ENCODE measurements around the gene PCDH9.

PCDH9 gene

DNA sequence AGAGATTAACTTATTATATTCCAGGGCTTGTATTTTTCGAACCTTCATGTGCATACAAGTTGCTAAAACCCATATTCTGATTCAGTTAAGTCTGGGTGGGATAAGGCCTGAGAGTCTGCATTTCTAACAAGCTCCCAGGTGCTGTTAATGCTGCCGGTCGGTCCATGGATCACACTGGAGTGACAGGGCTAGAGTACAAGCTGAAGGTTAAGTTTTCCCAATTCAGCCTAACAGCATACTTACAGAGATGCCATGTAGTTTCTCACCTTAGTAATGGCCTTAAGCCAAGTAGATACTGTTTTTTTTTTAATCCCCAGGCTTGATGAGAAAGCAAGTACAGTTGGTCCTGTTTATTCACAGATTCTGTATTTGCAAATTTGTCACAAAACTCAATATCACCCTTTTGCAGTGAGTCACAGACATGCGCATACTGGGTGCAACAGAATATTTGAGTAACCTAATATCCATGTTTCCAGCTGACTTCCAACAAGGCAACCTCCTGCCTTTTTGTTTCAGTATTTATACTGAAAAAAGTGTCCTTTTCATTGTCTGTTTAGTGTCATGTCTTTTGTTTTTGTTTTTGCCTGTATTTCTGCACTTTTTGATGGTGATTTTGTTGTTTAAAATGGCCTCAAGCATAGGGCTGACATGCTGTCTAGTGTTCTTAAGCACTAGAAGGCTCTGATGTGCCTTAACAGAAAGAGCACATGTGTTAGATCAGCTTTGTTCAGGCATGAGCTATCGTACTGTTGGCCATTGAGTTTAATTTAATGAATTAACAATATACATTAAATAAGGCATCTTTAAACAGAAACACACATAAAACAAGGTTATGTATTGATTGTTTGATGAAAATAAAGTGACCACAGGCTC, 875.0 kb downstream of the PCDH9 start:
- no peak for DNase-seq

DNA sequence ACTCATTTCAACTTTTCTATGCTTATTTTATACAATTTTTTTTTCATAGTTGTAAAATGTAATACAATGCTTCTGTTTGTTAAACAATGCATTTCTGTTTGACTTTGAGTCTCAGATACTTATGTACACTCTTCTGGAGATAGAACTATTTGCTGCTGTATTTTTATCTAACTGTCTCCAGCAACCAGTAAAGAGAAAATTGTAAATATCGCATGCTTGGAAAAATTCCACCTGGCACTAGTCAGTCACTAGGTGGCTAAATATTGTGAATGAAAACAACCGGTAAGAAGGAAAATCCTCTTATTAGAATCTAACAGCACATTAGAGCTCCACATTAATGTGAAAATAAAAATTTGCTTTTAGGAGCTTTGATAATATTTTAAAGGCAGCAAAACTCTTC, 876.5 kb downstream of the PCDH9 start:
- DNase-seq = peak; percentile 53

DNA sequence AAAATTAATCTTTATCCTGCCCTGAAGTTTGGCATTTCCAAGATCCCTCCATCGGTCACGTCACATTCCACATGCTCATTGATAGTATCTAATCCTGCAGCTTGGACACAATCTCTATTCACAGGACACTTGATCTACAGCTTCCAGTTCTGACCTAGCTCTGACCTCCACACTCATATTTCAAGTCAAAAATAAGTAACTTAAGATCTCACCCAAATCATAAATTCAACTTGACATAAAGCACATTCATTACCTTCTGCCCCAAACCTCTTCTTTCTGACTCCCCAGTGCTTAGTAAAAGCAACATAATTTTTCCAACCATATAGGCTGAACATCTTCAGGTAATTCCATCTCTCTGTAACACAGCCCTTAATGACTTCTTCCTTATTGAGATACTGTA, 880.2 kb downstream of the PCDH9 start:
- no peak for DNase-seq

DNA sequence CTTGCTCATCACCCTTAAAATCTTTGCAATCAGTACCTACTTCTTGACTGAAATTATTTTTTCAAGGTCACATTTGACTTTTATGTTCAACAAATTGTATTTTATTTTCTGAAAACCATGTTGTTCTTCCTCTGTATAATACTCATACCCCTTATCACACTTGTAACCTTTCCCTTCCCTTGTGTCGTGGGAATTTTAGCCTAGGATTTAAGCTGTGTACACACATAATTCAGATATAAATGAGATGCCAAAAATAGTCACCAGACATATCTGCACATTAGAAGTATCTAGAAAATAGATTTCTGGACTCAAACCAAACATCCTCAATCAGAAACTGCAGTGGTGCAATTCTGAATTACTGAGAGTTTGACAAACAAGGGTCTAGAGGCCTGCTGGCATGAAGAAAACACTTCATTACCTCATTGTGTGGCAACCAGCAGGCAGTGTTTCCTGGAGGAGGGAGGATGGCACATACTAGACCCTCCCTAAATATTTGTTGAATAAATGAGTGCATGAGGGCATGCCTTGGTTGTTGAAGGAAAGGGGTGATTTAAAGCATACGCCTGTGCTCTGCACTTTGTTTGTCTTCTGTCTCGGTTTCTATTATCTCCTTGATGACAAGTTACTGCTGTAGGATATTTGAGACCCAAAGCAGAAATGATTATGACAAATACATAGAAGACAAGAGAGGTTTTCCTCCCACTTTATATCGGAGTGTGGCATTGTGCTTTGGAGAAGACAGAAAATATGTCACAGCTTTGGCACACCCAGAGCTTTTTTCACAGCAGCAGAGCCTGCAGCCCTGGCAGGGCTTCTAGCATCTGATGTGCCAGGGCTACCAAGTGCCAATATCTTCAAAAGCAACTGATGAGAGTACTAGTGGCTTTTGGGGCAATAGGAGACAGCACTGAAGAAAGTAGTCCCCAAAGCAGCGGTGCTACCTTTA, 881.1 kb downstream of the PCDH9 start:
- no peak for DNase-seq

DNA sequence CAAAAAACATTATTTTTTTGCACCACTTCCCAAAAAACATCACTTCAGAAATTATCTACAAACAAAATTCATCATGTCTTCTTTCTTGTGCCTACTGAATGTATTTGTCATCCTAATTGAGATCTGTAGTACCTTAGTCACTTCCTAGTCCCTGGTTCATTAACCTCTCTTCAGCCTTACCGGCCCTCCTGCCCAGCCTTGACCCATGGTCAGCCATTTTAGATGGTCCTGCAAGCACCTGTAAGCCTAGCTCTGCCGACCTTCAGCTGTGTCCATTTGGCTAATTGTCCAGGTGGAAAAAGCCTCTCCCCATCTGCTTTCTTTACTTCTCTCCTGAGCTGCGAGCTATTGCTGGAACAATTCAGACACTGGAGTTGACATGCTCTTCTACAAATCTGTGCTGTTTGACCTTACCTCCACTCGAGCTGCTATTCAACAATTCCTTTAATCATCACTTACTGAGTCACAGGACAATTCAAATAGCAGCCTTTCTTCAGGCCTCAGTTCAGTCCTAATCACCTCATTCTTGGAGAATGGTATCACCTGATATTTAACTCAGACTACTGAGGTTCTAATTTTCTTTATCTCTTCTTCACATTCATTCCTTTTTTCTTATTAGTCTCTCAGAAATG, 882.5 kb downstream of the PCDH9 start:
- no peak for DNase-seq

DNA sequence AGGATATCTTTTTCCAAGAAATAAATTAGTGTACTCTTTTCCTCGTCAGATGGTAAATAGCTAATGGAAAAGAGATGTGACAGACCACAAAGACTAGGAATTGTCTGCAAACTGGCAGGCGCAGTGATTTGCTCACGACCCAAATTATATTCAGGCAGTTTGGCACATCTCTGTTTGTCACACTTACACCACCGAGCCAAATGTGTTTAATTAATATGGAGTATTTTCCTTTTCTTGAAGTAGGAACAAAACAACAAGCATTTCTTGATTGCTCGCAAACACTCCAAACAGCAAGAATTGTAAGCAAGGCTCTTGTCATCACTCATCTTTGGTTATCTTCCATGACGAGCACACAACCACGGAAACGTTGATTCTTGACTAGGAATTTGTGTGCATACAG, 884.2 kb downstream of the PCDH9 start:
- no peak for DNase-seq

DNA sequence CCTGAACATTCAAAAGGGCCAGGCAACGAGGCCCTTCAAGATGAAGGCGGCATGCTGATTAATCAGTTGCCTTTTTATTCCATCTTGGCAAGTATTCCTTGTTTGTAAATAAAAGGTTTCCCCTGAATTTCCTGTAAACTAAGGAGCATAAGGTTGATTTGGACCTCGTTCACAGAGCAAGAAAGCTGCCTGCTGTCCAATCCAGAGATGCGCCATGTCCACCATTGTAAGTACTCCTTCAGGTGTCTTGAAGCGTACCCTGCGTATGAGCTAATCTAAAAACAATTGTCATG, 884.7 kb downstream of the PCDH9 start:
- DNase-seq = no peak

DNA sequence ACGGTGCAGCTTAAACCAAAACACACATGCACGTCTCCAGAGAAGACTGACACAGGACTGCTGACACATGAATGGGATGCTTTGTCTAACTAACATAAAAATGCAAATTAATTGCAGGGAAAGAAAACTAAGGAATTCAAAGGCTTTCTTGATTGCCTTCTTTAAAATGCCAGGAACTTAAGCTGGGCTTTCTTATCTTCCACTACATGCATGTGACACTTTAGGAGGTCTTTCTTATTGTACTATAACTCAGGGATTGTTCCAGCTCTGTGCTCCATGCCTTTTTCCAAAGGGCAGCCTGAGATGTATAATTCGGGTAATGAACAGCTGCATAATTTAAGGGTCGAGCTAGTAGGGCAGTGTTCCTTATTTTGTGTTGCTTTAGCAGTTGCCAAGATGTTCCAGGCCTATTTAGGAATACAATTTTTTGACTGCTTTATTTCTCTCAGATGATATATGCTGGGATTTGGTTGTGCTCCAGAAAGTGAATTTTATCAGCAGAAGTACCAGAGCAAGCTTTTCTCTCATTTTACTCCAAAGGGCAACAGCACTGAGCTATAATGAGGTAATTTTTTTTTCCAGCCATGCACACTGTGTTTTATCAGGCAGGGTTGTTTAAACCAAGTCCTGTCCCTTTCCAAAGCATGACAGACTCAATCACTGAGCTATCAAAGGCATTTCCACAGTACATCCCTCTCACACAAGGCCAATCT, 885.2 kb downstream of the PCDH9 start:
- no peak for DNase-seq

DNA sequence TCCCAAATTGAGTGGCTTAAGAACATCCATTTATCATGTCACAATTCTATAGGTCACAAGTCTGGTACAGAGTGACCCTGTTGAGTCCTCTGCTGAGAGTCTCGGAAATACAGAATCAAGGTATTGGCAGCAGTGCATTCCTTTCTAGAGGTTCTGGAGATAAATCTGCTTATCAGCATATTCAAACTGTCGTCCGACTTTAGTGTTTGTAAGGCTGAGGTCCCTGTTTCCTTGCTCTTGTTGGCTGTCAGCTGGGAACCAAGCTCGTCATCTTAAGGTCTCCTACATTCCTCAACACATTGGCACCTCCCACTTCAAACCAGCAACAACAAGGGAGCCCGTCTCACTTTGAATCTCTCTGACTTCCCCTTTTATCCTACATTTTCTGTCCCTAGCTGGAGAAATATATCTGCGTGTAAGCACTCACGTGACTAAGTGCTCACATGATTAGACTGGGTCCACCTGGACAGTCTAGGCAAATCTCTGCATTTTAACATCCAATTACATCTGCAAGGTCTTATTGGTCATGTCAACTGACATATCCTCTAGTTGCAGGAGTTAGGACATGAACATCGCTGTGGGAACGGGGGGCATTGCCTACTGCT, 886.8 kb downstream of the PCDH9 start:
- DNase-seq = no peak

DNA sequence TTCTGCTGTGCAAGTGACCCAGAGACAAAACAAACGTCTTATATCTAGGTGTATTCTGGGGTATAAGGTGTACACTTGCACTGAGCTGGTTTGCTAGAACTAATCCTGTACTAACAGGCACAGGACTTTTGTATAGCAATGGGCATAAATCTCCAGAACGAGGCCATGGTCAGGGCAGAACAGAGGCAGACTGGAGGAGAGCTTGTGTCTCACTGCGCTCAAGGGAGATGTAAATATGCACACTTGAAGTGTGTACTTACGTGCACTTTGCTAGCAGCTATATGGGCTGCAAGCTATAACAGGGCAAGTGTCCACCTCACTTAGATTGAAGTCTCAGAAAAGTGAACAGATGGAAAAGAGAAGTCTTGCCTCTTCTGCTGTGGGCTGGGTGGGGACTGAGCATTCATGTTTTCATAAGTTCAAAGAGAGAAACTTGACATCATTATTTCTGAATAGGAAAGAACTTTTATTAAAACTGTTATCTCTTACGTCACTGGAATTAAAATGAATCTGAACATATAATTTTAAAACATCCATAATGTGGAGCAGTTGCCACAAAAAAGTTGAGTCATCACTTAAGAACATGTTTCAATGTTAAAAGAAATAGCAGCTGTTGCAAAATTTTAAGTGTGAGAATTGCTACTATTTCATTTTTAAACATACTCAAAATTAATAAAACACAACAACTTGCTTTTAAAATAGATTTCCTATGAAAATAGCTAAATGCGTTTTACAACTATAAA, 888.3 kb downstream of the PCDH9 start:
- DNase-seq = no peak

DNA sequence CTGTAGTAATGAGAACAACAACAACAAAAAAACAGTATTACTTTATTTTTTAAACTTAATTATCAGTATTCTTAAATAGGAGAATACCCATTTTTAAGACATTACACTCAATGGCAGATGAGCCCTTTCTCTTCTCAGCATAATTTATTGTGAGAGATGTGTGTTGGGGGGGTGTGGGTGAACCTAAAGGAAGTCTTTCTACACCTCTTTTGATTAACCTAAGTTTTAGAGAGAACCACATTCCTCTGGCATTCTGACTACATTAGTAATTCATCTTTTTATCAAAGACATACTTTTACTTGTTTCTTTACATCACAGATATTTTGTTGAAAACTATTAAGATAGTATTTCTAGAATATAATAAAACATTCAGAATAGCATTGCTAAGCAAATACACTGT, 890.9 kb downstream of the PCDH9 start:
- no peak for DNase-seq

DNA sequence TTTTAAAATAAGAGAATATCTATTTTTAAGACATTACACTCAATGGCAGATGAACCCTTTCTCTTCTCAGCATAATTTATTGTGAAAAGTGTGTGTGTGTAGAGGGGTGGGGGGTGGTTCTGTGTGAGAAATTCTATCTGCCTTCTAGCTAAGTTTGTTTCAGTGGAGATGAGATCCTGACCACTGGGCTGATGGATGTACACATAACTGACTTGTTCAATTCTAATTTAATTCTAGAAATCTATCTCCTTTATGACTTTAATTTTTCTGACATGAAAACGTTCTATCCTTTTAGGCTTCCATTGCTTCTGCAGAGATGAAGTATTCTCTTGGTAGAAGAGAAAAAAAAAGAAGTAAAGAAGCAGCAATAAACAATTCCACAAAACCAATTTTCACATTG, 891.6 kb downstream of the PCDH9 start:
- no peak for DNase-seq

DNA sequence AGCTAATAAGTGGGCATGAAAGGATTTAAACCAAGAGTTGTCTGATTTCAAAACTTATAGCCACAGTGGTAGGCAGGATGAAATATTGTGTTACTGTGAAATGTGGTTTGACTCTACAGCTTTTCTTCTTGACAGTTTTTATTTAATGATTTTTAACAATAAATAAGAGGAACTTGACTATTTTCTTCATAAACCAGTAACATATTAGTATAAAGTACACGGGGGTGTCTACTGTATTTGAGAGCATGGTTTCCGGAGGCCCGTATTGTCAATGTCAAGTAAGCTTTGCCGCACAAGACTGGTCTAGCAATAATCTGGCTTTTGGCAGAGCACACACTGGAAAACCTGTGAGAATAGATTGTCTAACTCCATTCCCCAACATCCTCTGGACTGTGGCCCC, 894.5 kb downstream of the PCDH9 start:
- peak; percentile 11 for DNase-seq

DNA sequence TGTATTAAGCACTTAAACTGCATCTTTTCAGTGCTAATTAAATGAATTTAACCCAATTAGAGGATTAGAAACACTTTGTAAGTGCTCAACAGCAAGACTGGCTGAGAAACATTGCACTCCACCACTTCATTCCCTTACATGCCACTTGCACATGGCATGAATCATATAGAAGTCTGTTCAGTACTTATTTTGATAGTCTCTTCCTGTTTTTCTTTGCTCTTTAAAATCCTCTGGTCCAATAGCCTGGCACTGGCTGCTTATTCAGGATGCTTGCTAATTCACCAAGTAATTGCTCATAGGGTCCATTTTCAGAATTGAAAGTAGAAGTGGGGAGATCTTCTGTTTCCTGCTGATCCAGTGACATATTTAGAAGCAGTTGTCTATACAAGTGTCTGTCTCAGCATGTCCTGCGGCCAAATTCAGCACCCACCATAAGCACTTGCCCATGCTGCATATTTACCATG, 900.1 kb downstream of the PCDH9 start:
- DNase-seq = no peak

DNA sequence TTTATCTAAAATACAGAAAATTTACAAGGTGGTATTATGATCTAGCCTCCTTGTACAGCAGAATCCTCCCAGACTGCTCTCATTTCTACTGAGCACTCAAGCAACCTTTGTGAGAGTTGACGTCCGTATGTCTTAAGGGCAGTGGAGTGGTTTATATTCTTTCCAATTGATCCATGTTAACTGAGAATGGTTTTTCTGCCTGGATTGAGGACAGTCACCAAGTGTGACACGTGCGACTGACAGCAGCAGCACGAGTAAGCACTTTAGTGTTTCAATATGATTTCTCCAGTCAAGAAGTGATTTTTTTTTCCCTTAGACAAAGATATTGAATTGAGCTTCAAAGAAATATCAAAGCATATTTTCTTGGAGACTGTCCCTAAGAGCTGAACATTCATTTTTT, 901.7 kb downstream of the PCDH9 start:
- DNase-seq = no peak

DNA sequence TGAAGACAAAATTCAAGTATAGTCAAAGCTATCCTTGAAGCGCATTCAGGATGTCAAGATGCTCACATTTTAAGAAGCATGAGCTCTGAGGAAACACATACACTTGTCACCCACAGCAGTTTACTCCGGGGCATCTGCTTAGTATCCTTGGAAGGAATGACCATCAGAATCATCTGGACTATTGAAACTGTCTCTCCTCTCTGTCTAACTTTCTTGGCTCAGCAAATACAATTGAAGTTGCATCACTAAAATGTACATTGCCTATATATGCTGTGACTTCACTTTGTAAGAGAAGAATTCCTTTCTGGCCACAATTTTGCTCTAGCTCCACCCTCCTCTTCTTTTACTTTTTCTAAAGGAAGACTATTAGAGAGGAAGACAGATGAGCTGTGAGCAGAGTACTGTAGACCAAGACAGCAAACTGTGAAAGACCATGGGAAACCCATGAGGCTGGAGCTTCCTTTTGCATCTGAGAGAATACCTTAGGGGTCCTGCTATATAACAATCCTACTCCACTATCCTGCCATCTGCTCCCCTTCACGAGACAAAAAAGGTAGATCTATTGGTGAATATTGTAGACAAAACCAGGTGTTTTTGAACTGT, 906.3 kb downstream of the PCDH9 start:
- no peak for DNase-seq

DNA sequence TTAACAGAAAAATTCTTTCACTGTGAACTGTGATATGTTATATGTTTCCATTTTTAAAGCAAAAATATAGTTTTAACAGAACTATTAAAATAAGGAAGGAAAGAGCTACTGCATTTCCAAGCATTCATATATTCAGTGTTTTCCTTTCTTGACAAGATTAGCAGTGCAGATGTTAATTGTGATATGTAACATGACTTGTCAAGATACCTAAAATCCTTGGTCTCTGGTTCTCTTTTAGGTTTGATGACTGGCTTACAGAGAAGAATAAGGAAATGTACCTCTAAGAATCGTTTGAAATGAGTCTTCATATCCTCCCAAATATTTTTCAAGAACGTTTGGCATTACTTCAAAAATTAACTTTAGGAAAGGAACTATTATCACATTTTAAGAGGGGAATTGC, 907.2 kb downstream of the PCDH9 start:
- no peak for DNase-seq

DNA sequence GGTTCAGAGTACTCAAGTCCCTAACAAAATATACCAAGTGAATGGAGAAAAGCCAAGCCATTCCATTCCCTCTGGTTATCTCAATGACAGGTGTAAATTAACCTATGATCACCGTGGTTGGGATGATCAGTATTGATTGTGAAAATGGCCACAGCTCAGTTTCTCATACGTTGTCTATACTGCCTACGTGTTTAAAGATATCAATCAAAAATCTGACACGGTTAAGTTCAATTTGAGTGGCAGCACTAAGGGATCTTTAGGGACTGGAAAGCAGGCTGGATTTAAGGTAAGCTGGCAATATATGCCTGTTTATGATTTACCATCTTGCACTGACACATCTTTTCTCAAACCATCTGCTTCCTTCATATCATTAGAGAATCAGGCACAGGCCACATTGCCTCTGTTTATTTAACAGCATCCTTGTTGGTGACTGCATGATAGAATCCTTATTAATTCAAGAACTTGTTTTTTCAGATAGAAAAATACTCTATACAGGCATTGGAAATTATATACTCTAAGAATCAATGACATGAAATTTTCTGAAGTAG, 907.9 kb downstream of the PCDH9 start:
- no peak for DNase-seq

DNA sequence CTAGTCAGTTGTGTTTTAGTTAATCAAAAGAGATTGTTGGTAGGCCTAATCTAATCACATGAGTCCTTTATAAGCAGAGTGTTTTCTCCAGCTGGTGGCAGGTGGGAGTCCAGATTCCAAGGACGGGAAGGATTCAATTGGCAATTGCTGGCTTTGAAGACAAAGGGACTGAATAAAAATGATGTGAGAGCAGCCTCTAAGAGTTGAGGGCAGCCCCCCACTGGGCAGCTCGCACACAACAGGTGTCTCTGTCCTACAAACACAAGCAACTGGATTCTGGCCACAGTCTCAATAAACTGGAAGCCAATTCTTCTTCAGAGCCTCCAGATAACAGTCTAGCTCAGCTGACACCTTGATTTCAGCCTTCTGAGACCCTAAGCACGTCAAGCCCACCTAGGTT, 915.2 kb downstream of the PCDH9 start:
- no peak for DNase-seq

DNA sequence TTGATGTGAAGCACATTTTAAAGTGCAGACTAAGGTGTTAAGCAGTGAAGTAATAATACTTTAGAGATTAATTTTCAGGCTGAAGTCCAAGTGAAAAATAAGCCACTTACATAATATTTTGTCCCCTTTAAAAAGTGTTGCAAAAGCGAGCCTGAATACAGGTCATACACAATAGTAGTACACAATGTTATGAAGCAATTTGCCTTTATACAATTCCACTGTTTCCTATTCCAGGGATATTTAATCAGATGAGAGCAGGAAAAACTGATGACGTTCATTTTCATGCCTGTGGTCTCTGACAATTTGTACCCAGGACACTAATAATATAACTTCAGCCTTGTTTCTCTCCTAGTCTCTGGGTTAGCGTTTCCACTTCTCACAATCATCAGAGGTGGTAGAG, 916.7 kb downstream of the PCDH9 start:
- no peak for DNase-seq

All from OCI-M1 (cell line).